Measurements from ENCODE around the gene TRMU. TPM values are rescaled to one million over a fixed set of nuclear protein-coding genes. Genes with fewer than 3 reads are reported as not detected.

TRMU gene
- total and polyA plus RNA-seq, 2 of the 4 experiments (the other 2 are of a cell fraction): 19.0 to 36.4 TPM

DNA sequence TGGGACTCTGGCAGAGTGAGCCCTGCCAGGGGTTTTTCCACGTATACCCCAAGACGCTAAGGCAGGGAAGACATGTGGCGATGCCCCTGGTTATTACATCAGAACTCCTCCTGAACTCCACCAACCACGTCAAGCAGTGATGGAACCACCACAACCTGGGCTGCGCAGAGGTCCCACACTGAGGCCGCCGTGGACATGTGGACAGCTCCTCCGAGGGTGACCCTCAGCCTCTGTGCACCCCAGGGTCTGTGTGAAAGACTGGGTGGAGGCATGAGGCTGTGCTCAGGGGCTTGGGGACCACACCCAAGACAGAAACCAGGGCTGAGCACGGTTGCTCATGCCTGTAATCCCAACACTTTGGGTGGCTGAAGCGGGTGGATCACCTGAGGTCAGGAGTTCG is 52.2 kb downstream of the TRMU start:
- Histone ChIP-seq H2AK5ac (ENCODE audit: low read depth, low read length) (no peak overlapping the region), H3K79me1 (ENCODE audit: low read depth in 1 of 2, low read length in 2 of 2) (no peaks in the 10 kb centered on the region), H3K14ac (replicated peaks; ENCODE audit: low read depth, low read length) (no peak overlapping the region), H3K4ac (ENCODE audit: low read depth, low read length) (no peak overlapping the region), H3K9ac (ENCODE audit: low read depth, low read length) (no peak overlapping the region), H4K5ac (ENCODE audit: low read depth, low read length) (no peak overlapping the region), H4K20me1 (ENCODE audit: insufficient read depth, low read length) (no peaks in the 10 kb centered on the region), H3K36me3 (ENCODE audit: control insufficient read depth, insufficient read depth, low read length) (no peaks in the 10 kb centered on the region), H3K9me1 (ENCODE audit: insufficient read depth, low read length) (no peaks in the 10 kb centered on the region), H2BK15ac (ENCODE audit: low read depth, low read length) (no peak overlapping the region), H3K4me3 (ENCODE audit: insufficient read depth, low read depth, low read length) (no peak overlapping the region), H2AK9ac (replicated peaks; ENCODE audit: low read depth, low read length, poor library complexity) (no peak overlapping the region), H3K27me3 (ENCODE audit: control insufficient read depth, insufficient read depth, low read length) (no peaks in the 10 kb centered on the region), H2BK5ac (ENCODE audit: low read depth, low read length, poor library complexity, severe bottlenecking) (no peak overlapping the region), H2BK20ac (ENCODE audit: low read depth, low read length) (no peak overlapping the region), H4K91ac (ENCODE audit: insufficient read depth, low read depth, low read length) (no peak overlapping the region), H3K4me2 (ENCODE audit: low read depth, low read length) (no peak overlapping the region), H3K23ac (ENCODE audit: low read depth, low read length) (no peak overlapping the region), H3K56ac (ENCODE audit: extremely low read depth, insufficient read depth, low read length) (no peak overlapping the region), H3K9me3 (ENCODE audit: control insufficient read depth, insufficient read depth, low read length) (no peaks in the 10 kb centered on the region), H3K27ac (ENCODE audit: insufficient read depth, low read length) (no peak overlapping the region), H4K8ac (ENCODE audit: low read depth in 2 of 2, low read length in 2 of 2) (no peak overlapping the region), H3K4me1 (ENCODE audit: control insufficient read depth, insufficient read depth, low read length) (no peaks in the 10 kb centered on the region), H2BK120ac (ENCODE audit: low read depth, low read length) (no peak overlapping the region), H2AFZ (replicated peaks; ENCODE audit: low read length, poor library complexity) (no peak overlapping the region), H3K18ac (ENCODE audit: low read depth, low read length) (no peak overlapping the region)
- no CpG with 5 or more reads among the region's 11 CpGs for WGBS, 2 experiments (ENCODE audit: extremely low coverage in 2 of 2, insufficient read length in 1 of 2)
- in situ Hi-C loops (cut with MboI; ENCODE audit: low sequenced_read_pairs) (no loop called here), intact Hi-C loops (cut with micrococcal nuclease) (no loop called here), dilution Hi-C loops (cut with HindIII; ENCODE audit: low sequenced_read_pairs, unreplicated experiment) (no loop called here)
- ChIA-PET POLR2A (ENCODE audit: unreplicated experiment) (no interaction called here), CTCF (no interaction called here)
- ATAC-seq (ENCODE audit: low read depth) (no peak), DNase-seq (no peak)
- TF ChIP-seq MAFK (IDR thresholded peaks at IDR 0.05; ENCODE audit: low read depth, low read length): no peak
- no peak for TF ChIP-seq MAZ (IDR thresholded peaks at IDR 0.05; ENCODE audit: borderline replicate concordance, low read depth, low read length)
- no peak for TF ChIP-seq RFX5 (IDR thresholded peaks at IDR 0.05; ENCODE audit: low read depth, low read length)
- TF ChIP-seq RCOR1 (IDR thresholded peaks at IDR 0.05; ENCODE audit: insufficient replicate concordance, low read length): no peak
- no peak for TF ChIP-seq CEBPB (IDR thresholded peaks at IDR 0.05; ENCODE audit: low read depth, low read length)
- no peak for TF ChIP-seq RAD21 (IDR thresholded peaks at IDR 0.05; ENCODE audit: low read length)
- TF ChIP-seq BHLHE40 (IDR thresholded peaks at IDR 0.05; ENCODE audit: low read depth, low read length): no peak
- TF ChIP-seq CHD1 (IDR thresholded peaks at IDR 0.05; ENCODE audit: low read depth, low read length): no peak
- TF ChIP-seq POLR2A (IDR thresholded peaks at IDR 0.05; ENCODE audit: low read depth, low read length): no peak
- TF ChIP-seq, protein P1, sequence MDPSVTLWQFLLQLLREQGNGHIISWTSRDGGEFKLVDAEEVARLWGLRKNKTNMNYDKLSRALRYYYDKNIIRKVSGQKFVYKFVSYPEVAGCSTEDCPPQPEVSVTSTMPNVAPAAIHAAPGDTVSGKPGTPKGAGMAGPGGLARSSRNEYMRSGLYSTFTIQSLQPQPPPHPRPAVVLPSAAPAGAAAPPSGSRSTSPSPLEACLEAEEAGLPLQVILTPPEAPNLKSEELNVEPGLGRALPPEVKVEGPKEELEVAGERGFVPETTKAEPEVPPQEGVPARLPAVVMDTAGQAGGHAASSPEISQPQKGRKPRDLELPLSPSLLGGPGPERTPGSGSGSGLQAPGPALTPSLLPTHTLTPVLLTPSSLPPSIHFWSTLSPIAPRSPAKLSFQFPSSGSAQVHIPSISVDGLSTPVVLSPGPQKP (IDR thresholded peaks at IDR 0.05; ENCODE audit: borderline replicate concordance, low read depth, low read length): no peak
- TF ChIP-seq NFE2L2 (IDR thresholded peaks at IDR 0.05; ENCODE audit: low read depth, low read length): no peak
- no peak for TF ChIP-seq FOS (IDR thresholded peaks at IDR 0.05; ENCODE audit: low read depth, low read length)
- TF ChIP-seq, protein P2, sequence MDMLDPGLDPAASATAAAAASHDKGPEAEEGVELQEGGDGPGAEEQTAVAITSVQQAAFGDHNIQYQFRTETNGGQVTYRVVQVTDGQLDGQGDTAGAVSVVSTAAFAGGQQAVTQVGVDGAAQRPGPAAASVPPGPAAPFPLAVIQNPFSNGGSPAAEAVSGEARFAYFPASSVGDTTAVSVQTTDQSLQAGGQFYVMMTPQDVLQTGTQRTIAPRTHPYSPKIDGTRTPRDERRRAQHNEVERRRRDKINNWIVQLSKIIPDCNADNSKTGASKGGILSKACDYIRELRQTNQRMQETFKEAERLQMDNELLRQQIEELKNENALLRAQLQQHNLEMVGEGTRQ (IDR thresholded peaks at IDR 0.05; ENCODE audit: low read depth, low read length): no peak
- no peak for TF ChIP-seq SMC3 (IDR thresholded peaks at IDR 0.05; ENCODE audit: low read depth, low read length)
- TF ChIP-seq, protein P3, sequence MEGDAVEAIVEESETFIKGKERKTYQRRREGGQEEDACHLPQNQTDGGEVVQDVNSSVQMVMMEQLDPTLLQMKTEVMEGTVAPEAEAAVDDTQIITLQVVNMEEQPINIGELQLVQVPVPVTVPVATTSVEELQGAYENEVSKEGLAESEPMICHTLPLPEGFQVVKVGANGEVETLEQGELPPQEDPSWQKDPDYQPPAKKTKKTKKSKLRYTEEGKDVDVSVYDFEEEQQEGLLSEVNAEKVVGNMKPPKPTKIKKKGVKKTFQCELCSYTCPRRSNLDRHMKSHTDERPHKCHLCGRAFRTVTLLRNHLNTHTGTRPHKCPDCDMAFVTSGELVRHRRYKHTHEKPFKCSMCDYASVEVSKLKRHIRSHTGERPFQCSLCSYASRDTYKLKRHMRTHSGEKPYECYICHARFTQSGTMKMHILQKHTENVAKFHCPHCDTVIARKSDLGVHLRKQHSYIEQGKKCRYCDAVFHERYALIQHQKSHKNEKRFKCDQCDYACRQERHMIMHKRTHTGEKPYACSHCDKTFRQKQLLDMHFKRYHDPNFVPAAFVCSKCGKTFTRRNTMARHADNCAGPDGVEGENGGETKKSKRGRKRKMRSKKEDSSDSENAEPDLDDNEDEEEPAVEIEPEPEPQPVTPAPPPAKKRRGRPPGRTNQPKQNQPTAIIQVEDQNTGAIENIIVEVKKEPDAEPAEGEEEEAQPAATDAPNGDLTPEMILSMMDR (conservative IDR thresholded peaks at IDR 0.05; ENCODE audit: low read depth, low read length): no peak
- no TSS peak for BruUV-seq (replicated peaks)
